SHP77 (cell line): ENCODE data around the gene GET4.
A peak's percentile ranks its signal among the peaks of the same experiment; 100 is the strongest.

ENCODE experiments used
- DNase-seq, 2 experiments: peaks; one replicate each; lab custom pipeline; 2025; lab: John Stamatoyannopoulos, UW

Gene GET4

GRCh38 chr7:900331-901040 lies 24.1 kb downstream of the GET4 start:
- peak in 1 of 2 experiments; percentile 15 for DNase-seq

DNA sequence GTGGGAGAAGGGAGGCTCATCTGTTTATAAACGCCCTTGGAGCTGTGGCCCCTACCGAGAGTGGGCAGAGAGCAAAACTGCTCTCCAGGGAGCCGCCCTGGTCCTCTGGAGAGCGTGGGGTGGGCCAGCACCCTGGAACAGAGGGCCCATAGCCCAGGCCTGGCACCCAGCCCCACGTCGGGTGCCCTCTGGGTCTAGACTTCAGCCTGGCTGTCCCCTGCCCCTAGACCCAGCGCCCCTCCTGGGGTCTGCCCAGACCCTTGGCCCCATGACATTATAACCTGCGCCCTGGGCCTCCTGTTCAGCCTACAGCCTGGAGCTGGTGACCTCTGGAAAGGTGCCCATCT lies 24.7 kb downstream of the GET4 start:
- no peak for DNase-seq

DNA sequence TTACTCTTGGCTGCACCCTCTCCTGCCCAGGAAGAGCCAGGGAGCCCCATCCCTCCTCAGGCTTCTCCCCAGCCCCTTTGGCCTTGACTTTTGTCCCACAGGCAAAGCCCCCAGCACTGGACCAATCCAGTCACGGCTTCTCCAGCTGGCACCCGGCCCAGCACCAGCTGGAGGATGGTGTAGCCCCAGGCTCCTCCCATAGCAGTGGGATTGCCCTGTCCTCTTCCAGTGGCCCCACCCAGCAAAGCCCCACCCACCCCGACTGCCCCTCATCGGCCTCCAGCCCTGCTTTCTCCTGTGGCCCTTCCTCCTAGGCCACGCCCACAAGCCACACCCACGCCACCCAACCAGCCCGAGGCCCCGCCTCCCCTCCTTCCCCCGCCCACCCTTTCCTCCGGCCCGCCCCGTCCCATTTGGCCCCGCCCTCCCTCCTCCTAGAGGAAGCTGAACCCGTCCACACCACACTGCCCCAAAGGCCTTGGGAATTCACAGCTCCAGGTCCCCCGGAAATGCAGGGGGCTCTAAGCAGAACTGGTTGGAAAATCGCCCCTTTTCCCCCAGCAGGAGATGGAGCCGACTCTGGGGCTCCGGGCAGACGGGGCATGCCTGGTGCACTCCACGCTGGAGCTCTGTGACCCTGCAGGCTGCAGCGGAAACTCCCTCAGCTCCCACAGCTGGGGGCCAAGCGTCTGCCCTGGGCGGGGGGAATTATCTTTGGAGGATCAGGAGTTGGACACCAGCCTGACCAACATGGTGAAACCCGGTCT lies 25.2 kb downstream of the GET4 start:
- DNase-seq, result peak; percentile 94 to 96

- no peak for DNase-seq
Observed at GRCh38 chr7:902996-903395, 26.6 kb downstream of the GET4 start.

- DNase-seq, result peak in 1 of 2 experiments; percentile 28
Observed at GRCh38 chr7:903921-904755, 27.8 kb downstream of the GET4 start.

- no peak for DNase-seq
Observed at GRCh38 chr7:904847-905246, 28.5 kb downstream of the GET4 start.

DNA sequence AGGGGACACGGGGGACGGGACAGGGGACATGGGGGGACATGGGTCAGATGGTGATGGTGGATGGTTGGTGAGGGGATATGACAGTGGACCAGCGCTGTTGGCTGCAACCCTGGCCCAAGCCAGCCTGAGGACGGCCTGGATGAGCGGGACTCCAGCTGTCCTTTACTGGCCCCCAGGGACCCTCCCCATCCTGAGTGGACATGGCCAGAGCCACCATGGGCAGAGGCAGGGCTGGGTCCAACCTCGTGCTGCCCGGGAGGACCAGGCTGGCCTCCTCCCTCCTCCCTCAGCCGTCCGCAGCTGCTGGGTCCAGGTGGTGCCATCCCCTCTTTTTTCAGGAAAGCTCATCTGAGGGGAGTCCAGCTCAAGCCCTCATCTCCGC lies 30.4 kb downstream of the GET4 start:
- no peak for DNase-seq

DNA sequence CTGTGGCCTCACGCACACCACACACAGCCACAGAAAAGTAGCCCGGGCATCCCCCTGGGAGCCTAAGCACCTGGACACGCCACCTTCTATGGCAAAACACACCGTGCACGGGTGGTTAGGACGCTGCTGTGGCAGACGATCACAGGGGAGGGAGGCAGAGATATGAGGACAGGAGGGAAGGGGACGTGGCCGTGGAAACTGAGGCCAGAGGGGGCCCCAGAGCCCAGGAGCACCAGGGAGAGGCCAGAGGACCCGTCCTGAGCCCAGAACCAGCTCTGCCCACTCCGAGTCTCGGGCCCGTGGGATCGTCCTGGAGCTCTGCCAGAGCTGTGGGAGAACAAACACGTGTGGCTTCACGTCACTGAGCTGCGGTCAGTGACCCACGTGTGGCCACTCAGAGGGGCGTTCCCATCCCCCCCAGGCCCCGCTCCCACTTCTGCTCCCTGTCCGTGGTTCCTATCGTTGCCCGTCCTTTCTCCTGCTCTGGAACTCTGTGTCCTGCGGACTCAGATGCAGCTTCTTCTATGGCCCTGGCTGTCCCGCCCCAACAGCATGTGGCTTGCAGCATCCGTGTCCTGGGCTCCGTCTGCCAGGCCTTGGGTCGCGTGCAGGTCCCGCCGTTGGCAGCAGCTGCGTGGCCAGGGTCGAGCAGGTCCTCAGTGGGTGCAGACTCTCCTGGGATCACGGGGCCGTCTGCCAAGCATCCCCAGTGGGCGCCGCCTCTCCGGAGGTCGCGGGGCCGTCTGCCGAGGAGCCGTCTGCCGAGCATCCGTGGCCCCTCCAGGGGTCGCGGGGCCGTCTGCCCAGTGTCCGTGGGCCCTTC lies 31.0 kb downstream of the GET4 start:
- DNase-seq, result peak; percentile 21 to 28

DNA sequence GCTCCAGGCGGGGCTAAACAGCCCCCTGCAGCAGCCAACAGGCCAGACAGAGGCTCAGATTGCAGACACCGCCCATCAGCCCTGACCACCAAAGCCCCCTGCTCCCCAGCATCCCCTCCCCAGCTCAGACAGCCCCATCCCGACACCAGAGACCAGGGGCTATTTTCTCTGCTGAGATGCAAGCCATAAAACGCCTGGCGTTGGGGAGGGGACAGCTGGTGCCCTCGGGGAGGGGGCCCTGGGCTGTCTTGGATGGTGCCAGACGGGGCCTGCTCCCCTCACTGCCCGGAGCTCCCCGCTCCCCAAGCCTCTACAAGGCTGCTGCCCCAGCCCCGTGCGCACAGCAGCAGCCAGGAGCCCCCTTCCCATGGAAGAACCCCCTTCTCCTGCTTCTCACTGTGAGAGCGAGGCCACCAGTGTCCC lies 31.8 kb downstream of the GET4 start:
- no peak for DNase-seq

DNA sequence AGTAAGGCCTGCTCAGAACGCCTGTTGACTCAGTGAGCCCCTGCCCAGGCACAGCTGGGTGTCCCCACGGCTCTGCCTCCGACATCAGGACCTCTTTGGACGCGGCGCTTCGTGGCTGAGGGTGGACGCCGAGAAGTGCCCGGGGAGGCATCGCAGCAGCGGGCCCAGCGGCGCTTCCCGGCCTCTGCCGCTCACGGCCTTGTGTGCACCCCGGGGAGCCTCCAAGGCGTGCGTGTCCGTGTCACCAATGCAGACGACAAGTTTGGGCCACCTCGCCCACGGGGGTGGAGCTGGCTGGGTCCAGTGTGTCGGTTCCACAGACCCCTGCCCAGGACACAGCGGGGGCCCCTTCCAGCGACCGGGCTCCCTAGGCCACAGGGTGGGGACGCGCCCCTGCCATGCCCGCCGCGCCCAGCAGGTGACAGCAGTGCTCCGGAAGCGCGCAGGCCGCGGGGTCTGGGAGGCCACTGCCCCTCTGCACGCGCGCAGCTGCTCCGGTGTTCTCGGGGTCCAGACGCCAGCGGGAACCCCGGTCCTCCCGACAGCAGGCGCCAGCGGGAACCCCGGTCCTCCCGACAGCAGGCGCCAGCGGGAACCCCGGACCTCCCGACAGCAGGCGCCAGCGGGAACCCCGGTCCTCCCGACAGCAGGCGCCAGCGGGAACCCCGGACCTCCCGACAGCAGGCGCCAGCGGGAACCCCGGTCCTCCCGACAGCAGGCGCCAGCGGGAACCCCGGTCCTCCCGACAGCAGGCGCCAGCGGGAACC lies 32.4 kb downstream of the GET4 start:
- peak; percentile 55 to 68 for DNase-seq

DNA sequence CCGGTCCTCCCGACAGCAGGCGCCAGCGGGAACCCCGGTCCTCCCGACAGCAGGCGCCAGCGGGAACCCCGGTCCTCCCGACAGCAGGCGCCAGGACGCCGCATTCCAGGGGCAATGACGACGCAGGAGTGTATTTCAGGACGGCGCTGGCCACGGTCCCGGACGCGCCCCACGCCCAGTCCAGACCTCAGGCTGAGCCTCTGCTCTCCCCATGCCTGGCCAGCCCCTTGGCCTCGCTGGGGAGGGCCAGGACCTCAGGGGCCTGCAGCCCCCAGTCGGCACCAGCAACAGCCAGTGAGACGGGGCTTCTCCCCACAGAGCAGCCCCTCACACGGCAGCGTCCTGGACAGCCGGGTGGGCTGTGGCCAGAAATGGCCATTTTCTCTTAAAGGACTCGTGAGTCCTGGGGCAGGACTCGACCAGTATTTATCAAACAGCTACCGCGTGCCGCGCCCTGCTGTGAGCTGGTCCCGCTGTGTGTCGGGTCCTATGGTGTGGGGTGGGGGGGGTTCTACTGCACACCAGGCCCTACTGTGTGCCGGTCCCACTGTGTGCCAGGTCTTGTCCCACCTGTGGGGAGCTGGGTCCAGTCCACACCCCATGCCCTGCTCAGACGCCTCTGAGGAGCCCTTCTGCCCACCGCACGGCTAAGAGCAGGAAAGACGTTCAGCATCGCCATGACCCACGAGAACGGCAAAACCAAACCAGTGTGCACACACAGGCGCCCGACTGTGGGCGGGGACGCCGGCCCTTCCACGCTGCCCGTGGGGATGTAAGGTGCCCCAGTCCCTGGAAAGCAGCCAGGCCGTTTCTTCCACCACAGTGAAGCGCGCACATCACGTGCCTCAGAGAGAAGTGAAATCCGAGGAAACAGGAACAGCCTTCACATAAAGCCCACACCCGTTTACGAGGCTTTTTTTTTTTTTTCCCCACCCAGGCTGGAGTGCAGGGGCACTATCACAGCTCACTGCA lies 33.3 kb downstream of the GET4 start:
- no peak for DNase-seq

DNA sequence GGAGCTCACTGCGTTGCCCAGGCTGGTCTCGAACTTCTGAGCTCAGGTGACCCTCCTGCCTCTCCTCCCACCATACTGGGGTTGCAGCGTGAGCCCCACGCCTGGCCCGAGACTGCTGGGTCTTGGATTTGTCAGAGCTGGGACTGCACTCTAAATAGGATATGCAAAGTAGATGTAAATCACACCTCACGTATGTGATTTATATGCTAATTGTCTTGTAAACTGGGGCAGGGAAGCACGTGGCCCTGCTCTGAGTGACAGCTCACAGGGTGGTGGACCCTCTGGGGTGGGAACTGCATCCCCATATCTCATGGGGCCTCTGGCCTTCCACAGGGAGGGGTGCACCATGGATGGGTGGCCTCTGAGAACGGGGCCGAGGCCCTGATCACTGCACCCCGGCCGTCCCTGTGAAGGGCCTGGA lies 34.1 kb downstream of the GET4 start:
- no peak for DNase-seq

- no peak for DNase-seq
Observed at GRCh38 chr7:910931-911431, 34.6 kb downstream of the GET4 start.

DNA sequence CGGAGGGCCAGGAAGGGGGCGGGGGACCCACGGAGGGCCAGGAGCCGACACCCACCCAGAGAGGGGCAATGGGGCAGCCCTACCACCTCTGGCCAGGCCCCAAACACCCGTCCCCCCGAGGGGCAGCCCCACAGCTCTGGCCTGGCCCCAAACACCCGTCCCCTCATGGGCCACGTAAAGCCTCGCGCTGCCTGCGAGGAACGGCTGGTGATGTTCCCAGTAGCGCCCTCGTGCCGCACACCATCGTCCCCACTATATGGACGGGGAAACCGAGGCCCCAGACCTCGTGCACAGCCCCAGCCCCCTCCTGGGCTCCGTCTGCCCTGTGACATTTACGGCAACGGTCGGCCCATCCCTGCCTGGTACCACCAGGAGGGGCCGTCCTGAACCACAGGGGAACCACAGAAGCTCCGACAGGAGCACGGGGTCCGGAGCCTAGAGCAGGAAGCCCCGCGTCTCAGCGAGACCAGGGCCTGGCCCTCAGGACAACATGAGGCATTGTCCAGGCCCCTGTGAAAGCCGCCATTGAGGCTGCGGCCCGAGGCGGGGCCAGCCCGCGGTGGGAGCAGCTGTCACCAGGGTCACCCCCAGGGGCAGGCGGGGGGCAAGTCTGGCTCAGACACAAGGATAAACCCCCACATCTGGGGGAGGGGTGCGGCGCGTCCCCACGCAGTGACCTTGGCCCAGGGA lies 35.6 kb downstream of the GET4 start:
- no peak for DNase-seq

DNA sequence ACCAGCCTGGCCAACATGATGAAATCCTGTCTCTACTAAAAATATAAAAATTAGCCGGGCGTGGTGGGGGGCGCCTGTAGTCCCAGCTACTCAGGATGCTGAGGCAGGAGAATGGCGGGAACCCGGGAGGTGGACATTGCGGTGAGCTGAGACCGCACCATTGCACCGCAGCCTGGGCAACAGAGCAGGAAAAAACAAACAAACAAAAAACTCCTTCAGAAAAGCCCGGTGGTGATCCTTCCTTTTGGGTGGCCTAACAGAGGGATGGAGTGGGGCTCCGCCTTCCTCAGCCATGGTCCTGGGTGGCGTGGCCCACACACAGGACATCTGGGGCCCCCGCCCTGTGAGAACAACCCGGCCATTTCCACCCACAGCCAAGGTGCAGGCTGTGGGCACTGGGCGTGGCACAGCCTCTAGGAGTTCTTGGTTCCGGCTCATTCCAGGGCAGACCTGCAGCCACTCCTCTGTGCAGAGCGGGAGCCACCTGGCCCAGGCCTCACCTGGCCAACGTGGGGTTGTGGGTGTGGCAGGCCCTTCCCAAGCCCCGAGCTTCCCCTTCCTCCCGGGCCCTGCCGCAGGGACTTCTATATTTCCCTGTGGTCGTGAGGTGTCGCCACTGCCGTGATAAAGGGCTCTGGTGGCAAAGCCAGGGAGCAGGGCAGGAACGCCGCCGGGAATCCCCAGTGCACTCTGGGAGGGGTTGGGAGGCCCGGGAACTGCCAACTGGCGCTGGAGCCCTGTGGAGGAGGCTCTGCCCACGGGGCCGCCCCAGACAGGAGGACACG lies 37.6 kb downstream of the GET4 start:
- peak; percentile 45 to 48 for DNase-seq

GRCh38 chr7:914521-915194 lies 38.3 kb downstream of the GET4 start:
- no peak for DNase-seq
